ENCODE data around the gene LRRC61.

DNA sequence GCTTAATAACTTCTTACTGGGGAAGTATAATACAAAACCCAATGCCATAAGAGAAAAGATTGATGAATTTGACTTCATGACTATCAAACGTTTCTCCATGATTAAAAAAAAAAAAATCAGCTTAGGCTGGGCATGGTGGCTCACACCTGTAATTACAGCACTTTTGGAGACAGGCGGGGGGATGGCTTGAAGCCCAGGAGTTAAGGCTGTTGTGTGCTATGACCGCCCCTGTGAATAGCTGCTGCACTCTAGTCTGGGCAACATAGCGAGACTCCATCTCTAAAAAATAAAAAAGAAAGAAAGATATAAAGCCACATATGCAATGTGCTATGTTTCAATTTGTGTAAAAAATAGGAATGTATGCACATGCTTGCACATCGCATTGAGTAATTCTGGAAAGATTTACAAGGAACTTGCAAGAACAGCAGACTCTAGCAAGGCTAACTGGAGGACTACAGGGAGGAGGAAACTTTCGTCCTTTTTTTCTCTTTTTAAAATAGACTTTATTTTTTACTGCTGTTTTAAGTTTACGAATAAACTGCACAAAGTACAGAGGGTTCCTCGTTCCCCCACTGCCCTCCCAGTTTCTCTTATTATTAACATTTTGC, 28.5 kb downstream of the LRRC61 start:
- TF ChIP-seq CTCF (conservative IDR thresholded peaks at IDR 0.05; ENCODE audit: low read depth in 2 of 2) (no peak), POLR2AphosphoS5 (IDR thresholded peaks at IDR 0.05; ENCODE audit: low read depth) (no peak), EZH2 (IDR thresholded peaks at IDR 0.05; ENCODE audit: low read depth, unreplicated experiment) (no peak), CREB1 (CRISPR knock-in tag; IDR thresholded peaks at IDR 0.05; ENCODE audit: low read depth) (no peak)
